22Rv1 (cell line): ENCODE data around the gene DAB1.

Source experiments
- H3K27ac ChIP-seq: fragments of 450-650 bp; 2 replicates; pipeline ENCODE4 v1.5.1; 2017
- ZFX ChIP-seq: fragments of 450-650 bp; IDR thresholded peaks from 2 replicates; pipeline ENCODE4 v1.6.1; 2017; ENCODE audit warnings: antibody characterized with exemption, borderline replicate concordance
- TF ChIP-seq, protein P1 (sequence below): fragments of 450-650 bp; IDR thresholded peaks from 2 replicates; pipeline ENCODE4 v1.5.1; 2017; ENCODE audit warnings: mild to moderate bottlenecking

Gene DAB1

DNA sequence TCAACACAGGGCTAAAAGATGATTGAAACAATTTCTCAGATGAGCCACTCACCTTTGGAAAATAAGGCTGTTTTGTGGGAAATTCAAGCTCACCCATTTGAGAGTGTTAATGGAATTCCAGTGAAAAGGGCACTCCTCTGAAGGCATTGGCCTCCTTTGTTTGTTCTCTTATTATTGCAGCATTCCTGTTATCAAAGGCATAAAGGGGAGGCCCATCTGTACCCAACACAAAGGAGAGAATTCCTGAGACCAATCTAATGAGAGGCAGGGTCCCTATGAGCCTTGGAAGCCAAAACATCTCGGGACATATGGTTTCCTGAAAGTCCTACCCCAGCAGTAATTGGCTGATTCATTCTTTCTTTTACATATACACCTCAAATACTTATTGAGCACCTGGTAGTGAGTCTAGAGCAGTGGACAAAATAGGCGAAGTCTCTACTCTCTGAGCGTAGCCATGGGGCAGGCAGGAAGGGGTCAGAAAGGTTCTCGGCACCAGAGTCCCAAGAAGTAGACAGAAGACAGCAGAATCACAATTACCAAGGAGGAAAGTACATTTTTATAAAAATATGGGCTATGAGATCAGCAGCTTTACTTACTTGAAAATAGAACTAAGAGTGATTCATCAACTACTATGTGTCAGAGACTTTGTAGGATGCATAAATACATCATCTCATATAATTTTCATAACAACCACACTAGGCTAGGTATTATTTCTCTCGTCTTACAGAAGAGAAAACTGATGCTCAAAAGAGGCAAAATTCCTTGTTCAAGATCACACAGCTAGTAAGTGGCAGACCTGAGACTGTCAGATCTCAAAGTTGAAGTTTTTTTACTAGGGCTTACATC, 218.7 kb downstream of the DAB1 start:
- no peak overlapping the region for H3K27ac ChIP-seq
- TF ChIP-seq, protein P1, sequence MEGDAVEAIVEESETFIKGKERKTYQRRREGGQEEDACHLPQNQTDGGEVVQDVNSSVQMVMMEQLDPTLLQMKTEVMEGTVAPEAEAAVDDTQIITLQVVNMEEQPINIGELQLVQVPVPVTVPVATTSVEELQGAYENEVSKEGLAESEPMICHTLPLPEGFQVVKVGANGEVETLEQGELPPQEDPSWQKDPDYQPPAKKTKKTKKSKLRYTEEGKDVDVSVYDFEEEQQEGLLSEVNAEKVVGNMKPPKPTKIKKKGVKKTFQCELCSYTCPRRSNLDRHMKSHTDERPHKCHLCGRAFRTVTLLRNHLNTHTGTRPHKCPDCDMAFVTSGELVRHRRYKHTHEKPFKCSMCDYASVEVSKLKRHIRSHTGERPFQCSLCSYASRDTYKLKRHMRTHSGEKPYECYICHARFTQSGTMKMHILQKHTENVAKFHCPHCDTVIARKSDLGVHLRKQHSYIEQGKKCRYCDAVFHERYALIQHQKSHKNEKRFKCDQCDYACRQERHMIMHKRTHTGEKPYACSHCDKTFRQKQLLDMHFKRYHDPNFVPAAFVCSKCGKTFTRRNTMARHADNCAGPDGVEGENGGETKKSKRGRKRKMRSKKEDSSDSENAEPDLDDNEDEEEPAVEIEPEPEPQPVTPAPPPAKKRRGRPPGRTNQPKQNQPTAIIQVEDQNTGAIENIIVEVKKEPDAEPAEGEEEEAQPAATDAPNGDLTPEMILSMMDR, result no peak
- TF ChIP-seq ZFX, result no peak

DNA sequence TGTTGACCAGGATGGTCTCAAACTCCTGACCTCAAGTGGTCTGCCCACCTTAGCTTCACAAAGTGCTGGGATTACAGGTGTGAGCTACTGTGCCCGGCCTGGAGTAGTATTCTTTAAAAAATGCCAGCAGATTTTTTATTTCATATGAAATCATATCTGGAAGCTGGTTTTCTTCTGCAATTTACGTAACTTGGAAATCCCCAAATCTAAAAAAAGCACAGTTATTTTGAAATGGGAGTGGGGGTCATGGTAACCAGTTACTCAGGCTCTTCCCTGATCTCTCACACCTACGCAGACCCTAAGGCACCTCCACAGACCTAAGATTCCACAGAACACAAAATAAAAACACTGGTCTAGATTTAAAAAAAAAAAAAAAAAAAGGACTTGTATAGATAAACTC, 219.8 kb downstream of the DAB1 start:
- TF ChIP-seq, protein P1, result no peak
- no peak for TF ChIP-seq ZFX
- no peak overlapping the region for H3K27ac ChIP-seq

DNA sequence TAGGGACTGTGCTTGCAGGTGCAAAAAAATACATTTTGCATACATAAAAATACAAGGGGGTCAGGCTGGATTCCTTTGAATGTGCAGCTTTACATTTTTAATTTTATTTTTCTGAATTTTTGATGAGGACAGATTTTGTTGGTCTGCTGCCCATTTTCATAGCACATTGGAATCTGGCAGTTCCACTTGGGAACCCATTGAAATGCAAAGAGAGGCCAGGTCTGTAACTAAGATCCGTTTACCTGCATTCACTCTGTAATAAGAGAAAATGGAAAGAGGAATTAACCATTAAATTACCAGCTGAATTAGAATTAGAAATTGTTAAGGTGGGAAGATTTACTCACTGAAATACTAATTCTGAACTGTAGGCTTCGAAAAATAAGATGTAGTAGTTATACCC, 221.6 kb downstream of the DAB1 start:
- TF ChIP-seq, protein P1, result no peak
- TF ChIP-seq ZFX, result no peak
- no peak overlapping the region for H3K27ac ChIP-seq

DNA sequence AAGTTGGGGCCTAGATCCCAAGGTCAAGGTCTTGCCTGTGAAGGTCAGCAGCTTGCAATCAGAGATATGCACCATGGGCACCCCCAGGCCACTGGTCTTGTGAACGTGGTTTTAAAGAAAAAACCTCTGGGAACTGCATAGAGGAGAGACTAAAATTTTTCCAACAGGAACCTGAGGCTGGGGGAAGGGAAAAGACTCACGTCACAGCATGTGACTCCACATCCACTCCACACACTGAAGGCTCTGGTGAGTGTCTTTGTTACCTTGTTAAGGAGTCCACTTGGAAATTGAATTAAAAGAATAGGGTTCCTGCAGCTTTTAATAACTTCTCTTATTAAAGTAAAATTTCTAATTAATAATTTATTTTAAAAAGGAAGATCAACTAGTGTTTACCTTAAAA, 224.9 kb downstream of the DAB1 start:
- H3K27ac ChIP-seq, result no peak overlapping the region
- TF ChIP-seq, protein P1, result no peak
- no peak for TF ChIP-seq ZFX

DNA sequence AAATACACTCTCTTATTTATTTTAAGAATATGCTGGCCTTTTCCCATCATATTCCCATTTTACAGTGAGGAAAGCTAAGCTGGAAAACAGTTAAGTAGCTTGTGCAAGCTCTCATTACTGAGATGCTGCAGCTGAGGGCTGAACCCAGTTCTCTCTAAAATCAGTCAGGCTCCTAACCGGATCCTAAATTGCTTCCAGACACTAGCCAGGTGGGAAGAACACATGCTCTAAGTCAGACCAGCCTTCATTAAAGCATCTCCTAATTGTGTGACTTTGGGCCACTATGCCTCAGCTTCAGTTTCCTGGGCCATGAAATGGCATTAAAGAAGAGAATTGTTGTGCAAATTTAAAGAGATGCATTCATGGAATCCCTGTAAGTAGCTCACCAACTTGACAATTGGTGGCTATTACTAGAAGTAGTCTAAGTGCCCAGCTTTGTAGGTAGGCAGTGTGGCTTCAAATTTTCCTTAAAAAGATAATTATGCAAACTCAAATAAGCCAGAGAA, 228.4 kb downstream of the DAB1 start:
- H3K27ac ChIP-seq, result no peak overlapping the region
- TF ChIP-seq, protein P1, result no peak
- no peak for TF ChIP-seq ZFX

DNA sequence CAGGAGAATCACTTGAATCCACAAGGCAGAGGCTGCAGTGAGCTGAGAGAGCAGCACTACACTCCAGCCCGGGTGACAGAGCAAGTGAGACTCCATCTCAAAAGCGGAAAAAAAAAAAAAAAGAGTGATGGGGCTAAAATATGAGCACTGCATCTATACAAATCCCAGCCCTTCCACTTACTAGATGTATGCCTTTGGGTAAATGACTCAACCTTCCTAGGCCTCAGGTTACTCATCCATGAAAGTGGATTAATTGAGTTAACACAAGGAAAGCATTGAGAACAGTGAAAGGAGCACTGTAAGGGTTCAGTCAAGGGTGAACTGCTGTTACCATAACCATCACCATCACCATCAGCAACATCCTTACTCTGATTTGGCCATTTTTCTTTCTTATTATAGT, 231.6 kb downstream of the DAB1 start:
- no peak overlapping the region for H3K27ac ChIP-seq
- no peak for TF ChIP-seq ZFX
- TF ChIP-seq, protein P1, result no peak

DNA sequence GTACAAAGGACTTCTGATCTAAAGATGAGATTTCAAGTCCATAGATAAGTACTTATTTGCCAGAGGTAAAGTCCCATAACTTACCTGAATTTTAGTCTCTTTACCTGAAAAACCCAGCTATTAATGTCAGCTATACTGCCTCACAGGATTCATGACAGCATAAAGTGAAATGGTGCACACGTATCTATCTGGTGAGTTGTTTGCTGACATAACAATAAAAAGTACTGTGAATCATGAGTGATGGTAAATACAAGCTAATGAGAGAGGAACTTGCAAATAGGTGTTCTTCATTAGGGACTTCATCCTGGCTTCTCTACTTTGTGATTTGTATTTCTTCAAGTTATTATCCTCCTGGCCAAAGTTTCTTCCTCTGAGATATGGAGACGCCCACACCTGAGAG, 233.0 kb downstream of the DAB1 start:
- TF ChIP-seq, protein P1, result no peak
- TF ChIP-seq ZFX, result no peak
- H3K27ac ChIP-seq, result no peak overlapping the region
